Mammary epithelial cell (primary cell): Measurements from ENCODE around the gene MRPL40.

Source experiments
- EZH2 ChIP-seq: IDR thresholded peaks from 2 replicates; pipeline ENCODE4 v1.6.1; 2012; ENCODE audit warnings: low read length, inconsistent platforms, borderline replicate concordance
- TF ChIP-seq, protein P1 (sequence below), 2 donors: IDR thresholded peaks in 1 of 2; conservative IDR thresholded peaks in 1 of 2; 2 replicates each; pipeline ENCODE4 v1.5.1; 2011 to 2012; ENCODE audit warnings: inconsistent platforms in 2 of 2, low read length in 2 of 2, mild to moderate bottlenecking in 2 of 2, control low read depth in 1 of 2, low read depth in 1 of 2; ENCODE audit not compliant: insufficient read depth in 1 of 2; ENCODE audit errors: extremely low read depth in 1 of 2

DNA sequence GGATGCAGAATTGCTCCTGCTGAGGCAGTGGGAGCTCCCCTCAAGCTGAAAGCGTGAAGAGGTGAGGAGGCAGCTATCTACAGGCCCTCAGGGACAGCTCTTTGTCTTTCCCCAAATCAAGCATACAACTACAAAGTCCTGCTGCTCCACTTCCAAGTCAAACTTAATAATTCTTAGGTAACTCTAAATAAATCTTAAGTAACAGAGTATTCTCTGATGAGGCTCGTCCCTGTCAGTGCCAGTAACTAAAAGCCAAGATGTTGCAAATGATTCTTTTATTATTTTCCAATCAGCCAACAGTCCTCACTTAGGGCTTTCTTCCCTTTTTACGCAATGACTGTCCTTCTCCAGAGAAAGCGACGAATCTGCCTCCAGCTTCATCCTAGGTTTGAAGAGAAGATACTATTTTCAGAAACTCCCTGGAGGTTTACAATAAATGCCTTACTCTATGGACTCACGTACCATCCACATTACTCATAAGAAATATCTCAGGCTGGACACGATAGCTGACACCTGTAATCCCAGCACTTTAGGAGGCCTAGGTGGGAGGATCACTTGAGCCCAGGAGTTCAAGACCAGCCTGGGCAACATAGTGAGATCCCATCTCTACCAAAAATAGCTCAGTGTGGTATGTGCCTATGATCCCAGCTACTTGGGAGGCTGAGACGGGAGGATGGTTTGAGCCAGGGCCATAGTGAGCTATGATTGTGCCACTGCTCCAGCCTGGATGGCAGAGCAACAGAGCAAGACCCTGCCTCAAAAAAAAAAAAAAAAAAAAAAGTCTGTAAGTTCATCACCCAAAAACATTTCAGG lies 18.2 kb downstream of the MRPL40 start:
- TF ChIP-seq, protein P1, sequence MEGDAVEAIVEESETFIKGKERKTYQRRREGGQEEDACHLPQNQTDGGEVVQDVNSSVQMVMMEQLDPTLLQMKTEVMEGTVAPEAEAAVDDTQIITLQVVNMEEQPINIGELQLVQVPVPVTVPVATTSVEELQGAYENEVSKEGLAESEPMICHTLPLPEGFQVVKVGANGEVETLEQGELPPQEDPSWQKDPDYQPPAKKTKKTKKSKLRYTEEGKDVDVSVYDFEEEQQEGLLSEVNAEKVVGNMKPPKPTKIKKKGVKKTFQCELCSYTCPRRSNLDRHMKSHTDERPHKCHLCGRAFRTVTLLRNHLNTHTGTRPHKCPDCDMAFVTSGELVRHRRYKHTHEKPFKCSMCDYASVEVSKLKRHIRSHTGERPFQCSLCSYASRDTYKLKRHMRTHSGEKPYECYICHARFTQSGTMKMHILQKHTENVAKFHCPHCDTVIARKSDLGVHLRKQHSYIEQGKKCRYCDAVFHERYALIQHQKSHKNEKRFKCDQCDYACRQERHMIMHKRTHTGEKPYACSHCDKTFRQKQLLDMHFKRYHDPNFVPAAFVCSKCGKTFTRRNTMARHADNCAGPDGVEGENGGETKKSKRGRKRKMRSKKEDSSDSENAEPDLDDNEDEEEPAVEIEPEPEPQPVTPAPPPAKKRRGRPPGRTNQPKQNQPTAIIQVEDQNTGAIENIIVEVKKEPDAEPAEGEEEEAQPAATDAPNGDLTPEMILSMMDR (conservative IDR thresholded peaks at IDR 0.05 in 1 of 2, IDR thresholded peaks at IDR 0.05 in 1 of 2; ENCODE audit: extremely low read depth in 1 of 2, insufficient read depth in 1 of 2, low read depth in 1 of 2, low read length in 2 of 2): no peak
- TF ChIP-seq EZH2: no peak
